Stimulated activated naive B cell treated with anti-CD40 and anti-IgM and Interleukin-4, amounts not matched to agents 10 μg/mL and 1 μg/mL and 100 μg/mL, for 72 hours (primary cell): ENCODE data around the gene FSTL4.

Experiments
- ATAC-seq, 2 donors: fragments of 150-1000 bp; cut with Tn5 transposase; replicated peaks; 2 replicates each; pipeline ENCODE4 v1.10.0; 2021; ENCODE audit warnings: moderate library complexity in 1 of 2
- DNase-seq: peaks from one replicate; pipeline ENCODE4 v3.0.0; 2021
- H3K27ac Mint-ChIP-seq: one replicate; pipeline ENCODE4 v1.8.0; 2022; ENCODE audit warnings: mild to moderate bottlenecking, mixed read lengths
- H3K27me3 Mint-ChIP-seq, 2 donors: one replicate each; pipeline ENCODE4 v1.8.0; 2022; ENCODE audit warnings: mixed read lengths in 2 of 2
- H3K36me3 Mint-ChIP-seq, 2 donors: one replicate each; pipeline ENCODE4 v1.8.0; 2022; ENCODE audit warnings: mixed read lengths in 2 of 2, mild to moderate bottlenecking in 1 of 2
- H3K4me1 Mint-ChIP-seq, 2 donors: one replicate each; pipeline ENCODE4 v1.8.0; 2022; ENCODE audit warnings: mixed read lengths in 2 of 2, mild to moderate bottlenecking in 1 of 2
- H3K4me3 Mint-ChIP-seq, 2 donors: one replicate each; pipeline ENCODE4 v1.8.0; 2022; ENCODE audit warnings: mild to moderate bottlenecking in 2 of 2, mixed read lengths in 2 of 2, moderate library complexity in 1 of 2
- H3K9me3 Mint-ChIP-seq, 2 donors: one replicate each; pipeline ENCODE4 v1.8.0; 2022; ENCODE audit warnings: mixed read lengths in 2 of 2, mild to moderate bottlenecking in 1 of 2

FSTL4 gene

DNA sequence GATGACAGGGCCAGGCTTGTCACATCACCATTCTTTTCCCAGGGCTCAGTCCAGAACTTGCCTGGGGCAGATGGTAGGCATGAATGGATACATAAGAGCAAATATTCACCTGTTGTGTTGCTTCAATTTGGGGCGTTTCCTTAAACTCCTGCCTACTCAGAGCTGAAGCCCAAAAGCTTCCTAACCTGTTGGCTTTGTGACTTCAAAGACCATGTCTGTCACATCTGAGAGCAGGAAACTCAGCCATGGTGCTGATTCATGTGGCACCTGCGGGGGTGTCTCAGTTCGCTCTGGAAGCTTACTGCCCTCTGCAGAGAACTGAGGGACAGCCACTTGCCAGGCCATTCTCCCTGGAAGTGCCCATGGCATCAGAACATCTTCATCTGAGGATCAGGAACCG, 313.9 kb downstream of the FSTL4 start:
- H3K9me3 Mint-ChIP-seq: no peaks in the 10 kb centered on the region
- H3K36me3 Mint-ChIP-seq: no peaks in the 10 kb centered on the region
- no peak overlapping the region for H3K27ac Mint-ChIP-seq
- H3K27me3 Mint-ChIP-seq: no peaks in the 10 kb centered on the region
- H3K4me3 Mint-ChIP-seq: no peak overlapping the region
- DNase-seq: no peak
- no peak for ATAC-seq
- no peaks in the 10 kb centered on the region for H3K4me1 Mint-ChIP-seq

DNA sequence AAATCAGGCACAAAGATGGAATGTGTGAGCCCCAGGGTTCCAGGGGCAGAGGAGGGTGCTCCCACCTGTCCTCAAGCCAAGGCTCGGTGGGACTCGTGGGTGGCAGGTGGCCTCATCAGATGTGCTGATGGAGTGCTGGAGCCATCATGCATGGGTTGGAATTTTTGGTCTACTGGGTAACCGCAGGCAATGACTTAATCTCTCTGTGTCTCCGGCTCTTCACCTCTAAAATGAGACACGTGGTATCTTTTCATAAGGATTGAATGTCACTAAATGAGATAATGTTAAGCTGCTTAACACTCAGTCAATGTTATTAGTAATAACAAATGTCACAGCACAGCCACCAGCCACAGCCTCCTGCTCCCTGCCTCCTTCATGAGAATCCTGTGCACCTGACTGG, 315.0 kb downstream of the FSTL4 start:
- ATAC-seq (no peak), DNase-seq (no peak)
- no peaks in the 10 kb centered on the region for H3K27me3 Mint-ChIP-seq
- H3K9me3 Mint-ChIP-seq: no peaks in the 10 kb centered on the region
- no peak overlapping the region for H3K4me3 Mint-ChIP-seq
- H3K36me3 Mint-ChIP-seq: no peaks in the 10 kb centered on the region
- H3K4me1 Mint-ChIP-seq: no peaks in the 10 kb centered on the region
- no peak overlapping the region for H3K27ac Mint-ChIP-seq

DNA sequence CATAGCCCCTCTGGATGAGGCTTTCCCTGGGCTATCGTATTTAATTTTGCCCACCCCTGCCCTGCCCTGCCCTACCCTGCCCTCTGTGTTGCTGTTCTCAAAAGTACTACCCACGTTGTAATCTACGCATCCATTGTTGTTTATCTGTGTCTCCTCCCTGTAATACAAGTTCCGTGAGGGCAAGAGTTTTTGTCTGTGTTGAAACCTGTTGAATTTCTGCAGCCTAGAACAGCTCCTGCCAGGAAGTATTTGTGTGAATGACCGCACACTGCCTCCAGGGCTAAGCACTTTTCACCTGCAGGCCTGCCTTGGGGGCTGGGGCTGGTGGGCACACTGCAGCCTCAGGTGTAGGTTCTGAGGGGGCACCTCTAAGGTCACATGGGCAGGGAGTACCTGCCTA, 315.7 kb downstream of the FSTL4 start:
- Mint-ChIP-seq H3K9me3 (no peaks in the 10 kb centered on the region), H3K4me1 (no peaks in the 10 kb centered on the region), H3K27me3 (no peaks in the 10 kb centered on the region), H3K36me3 (no peaks in the 10 kb centered on the region), H3K27ac (no peak overlapping the region), H3K4me3 (no peak overlapping the region)
- no peak for ATAC-seq
- no peak for DNase-seq

DNA sequence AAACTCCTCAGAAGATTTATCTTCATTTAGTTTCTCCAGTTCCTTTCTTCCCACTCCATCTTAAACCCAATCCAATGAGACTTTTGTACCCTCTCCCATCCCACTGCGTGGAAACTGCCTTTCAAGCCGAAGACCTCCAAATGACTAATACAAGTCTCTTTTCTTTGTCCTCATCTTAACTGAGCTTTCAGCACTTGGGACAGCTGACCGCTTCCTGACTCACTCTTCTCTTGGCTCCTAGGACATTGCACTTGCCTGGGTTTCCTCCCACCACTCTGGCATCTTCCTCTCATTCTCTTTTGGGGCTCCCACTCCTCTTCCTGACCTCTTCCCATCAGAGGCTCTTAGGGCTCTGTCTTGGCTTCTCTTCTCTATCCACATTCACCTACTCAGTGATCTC, 316.8 kb downstream of the FSTL4 start:
- no peak overlapping the region for H3K4me3 Mint-ChIP-seq
- no peaks in the 10 kb centered on the region for H3K9me3 Mint-ChIP-seq
- H3K27me3 Mint-ChIP-seq: no peaks in the 10 kb centered on the region
- DNase-seq (no peak), ATAC-seq (no peak)
- H3K4me1 Mint-ChIP-seq: no peaks in the 10 kb centered on the region
- H3K27ac Mint-ChIP-seq: no peak overlapping the region
- H3K36me3 Mint-ChIP-seq: no peaks in the 10 kb centered on the region

DNA sequence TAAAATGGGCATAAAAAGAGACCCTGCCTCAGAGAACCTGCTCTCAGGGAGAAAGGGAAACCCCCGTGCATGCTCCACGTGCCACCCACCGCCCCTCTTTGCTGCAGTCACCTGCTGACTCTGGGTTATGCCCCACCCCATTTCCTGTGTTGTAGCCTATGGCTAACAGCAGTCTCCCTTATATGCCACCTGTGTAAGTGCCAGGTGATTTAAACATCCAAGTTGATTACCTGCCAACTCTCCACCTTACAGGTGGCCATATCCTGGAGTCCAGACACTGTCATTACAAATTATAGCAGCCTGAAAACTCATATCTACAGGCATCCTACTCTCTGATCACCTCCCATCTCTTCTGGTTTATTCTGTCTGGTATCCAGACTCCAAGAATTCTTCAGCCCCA, 318.0 kb downstream of the FSTL4 start:
- no peak for DNase-seq
- no peak for ATAC-seq
- Mint-ChIP-seq H3K27me3 (no peaks in the 10 kb centered on the region), H3K36me3 (no peaks in the 10 kb centered on the region), H3K4me1 (no peaks in the 10 kb centered on the region), H3K27ac (no peak overlapping the region), H3K9me3 (no peaks in the 10 kb centered on the region), H3K4me3 (no peak overlapping the region)

DNA sequence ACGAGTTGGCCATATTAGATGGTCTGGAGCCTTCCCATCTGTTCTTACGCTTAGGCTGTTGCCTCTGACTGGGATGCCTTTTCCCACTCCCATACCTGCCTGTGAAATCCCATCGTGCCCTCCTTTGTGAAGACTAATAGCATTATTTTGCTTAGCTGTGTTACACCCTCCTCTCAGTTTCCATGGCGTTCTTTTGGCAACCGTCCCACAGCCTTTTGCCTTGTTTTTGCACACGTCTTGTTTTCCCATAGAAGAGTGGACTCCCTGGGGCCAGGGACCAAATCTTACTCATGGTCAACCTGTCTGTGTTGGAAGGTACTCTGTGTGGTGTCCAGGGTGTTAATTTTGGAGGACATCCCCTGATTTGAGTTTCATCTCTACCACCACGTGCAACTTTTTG, 318.4 kb downstream of the FSTL4 start:
- no peaks in the 10 kb centered on the region for H3K9me3 Mint-ChIP-seq

DNA sequence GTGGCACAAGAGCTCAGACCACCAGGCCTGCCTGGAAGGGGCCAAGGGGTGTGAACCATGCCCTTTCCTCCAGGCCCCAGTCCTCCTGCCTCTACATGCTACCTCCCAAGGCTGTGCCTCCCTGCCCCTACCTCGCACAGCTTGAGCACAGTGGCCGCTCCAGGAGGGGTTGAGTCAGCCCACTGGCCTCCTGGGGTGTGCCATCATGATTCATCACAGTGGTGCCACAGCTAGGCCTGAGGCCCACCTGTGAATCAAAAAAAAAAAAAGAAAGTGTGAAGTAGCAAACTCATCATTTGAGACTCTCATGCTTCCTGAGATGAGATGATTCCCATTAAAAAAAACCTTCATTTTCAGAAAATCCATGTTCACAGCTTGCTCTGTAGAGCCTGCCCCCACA, 320.0 kb downstream of the FSTL4 start:
- H3K27me3 Mint-ChIP-seq: no peaks in the 10 kb centered on the region
- peaks cover 5% of the 10 kb centered on the region in 2 donors for H3K4me1 Mint-ChIP-seq
- no peaks in the 10 kb centered on the region for H3K9me3 Mint-ChIP-seq
- no peak overlapping the region for H3K4me3 Mint-ChIP-seq
- H3K36me3 Mint-ChIP-seq: no peaks in the 10 kb centered on the region
- no peak for DNase-seq
- no peak overlapping the region for H3K27ac Mint-ChIP-seq
- no peak for ATAC-seq

More for the DNA sequence above, 318.4 kb downstream of the FSTL4 start:
- ATAC-seq (no peak), DNase-seq (no peak)
- H3K36me3 Mint-ChIP-seq: no peaks in the 10 kb centered on the region
- no peak overlapping the region for H3K27ac Mint-ChIP-seq
- no peaks in the 10 kb centered on the region for H3K4me1 Mint-ChIP-seq
- H3K4me3 Mint-ChIP-seq: no peak overlapping the region
- H3K27me3 Mint-ChIP-seq: no peaks in the 10 kb centered on the region

DNA sequence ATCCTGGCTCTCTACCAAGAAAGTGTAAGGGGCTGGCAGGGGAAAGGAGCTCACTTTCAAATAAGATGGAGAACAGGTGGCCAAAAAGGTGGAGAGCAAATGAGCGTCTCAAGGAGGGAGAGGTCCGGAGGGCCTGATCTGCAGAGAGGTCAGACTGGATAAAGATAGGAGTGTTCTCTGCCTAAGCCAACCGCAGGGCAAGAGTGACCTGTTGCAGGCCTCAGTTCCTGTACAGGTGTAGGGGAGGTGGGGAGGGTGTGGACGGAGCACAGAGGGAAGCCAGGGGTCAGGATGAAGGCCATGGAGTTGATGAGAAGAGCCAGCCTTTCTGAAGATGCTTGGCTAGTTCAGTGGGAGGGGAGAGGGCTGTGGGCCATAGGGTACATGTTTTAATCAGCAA, 320.8 kb downstream of the FSTL4 start:
- no peak overlapping the region for H3K4me3 Mint-ChIP-seq
- no peaks in the 10 kb centered on the region for H3K9me3 Mint-ChIP-seq
- ATAC-seq: no peak
- DNase-seq: no peak
- H3K4me1 Mint-ChIP-seq: peaks cover 5% of the 10 kb centered on the region in 2 donors
- no peaks in the 10 kb centered on the region for H3K27me3 Mint-ChIP-seq
- H3K36me3 Mint-ChIP-seq: no peaks in the 10 kb centered on the region
- H3K27ac Mint-ChIP-seq: no peak overlapping the region

DNA sequence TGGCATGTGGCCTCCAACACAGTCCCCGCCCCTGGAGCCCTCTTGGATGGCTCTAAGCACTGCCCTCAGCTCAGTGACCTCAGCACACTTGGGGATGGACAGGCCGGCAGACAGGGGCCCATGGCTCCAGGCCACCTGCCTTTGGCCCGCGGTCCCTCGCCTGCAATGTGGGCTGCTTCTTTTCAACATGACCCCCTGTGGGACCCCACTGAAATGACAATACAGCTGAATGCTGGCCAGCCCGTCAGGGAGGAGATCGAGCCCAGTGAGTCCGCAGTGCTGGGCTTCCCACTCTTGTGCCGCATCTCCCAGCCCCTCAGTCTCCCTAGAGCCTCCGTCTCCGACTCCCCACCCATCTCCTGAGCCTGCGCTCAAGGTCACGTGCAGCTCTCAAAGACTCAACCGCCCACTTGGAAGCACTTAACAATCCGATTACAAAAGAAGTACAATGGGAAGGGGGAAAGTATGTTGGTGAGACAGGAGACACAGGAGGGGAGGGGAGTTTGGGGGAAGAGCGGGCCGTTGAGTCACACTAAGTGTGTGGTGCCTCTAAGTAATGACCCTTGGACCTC, 321.6 kb downstream of the FSTL4 start:
- H3K27me3 Mint-ChIP-seq: no peaks in the 10 kb centered on the region
- no peak overlapping the region for H3K27ac Mint-ChIP-seq
- ATAC-seq (no peak), DNase-seq (no peak)
- H3K4me1 Mint-ChIP-seq: peaks cover 5% of the 10 kb centered on the region in 2 donors
- H3K9me3 Mint-ChIP-seq: no peaks in the 10 kb centered on the region
- H3K36me3 Mint-ChIP-seq: no peaks in the 10 kb centered on the region
- H3K4me3 Mint-ChIP-seq: no peak overlapping the region

DNA sequence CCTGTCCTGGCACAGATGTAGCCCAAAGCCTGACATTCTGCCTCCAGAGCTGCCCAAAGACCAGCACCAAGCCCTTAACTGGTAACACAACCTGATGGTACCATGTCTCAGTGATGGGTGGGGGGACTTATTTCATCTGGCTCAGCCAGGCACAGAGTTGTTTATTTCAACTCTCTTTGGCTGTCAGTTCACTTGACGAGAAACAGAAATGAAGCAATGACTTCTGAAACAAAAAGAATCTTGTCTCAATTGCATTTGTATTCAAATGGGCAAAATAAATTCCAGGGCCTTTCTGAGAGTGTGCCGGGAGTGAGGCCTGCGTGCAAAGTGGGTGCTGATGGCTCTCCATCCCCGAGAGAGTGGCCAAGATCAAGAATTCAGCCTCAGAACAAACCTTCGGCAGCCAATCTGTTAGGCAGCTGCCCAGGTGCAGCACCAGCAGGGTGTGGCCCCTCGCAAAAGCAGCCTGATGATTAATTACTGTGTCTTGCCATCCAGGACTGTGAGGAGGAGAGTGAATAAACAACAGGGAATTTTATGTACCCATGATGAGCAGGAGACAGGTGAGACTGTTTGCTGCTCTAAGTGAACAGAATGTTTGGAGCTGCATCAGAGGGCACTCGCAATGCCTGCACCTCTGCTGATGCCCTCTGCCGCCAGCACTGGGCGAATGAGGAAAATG, 322.5 kb downstream of the FSTL4 start:
- ATAC-seq (no peak), DNase-seq (no peak)
- Mint-ChIP-seq H3K36me3 (no peaks in the 10 kb centered on the region), H3K4me3 (no peak overlapping the region), H3K9me3 (no peaks in the 10 kb centered on the region), H3K27ac (no peak overlapping the region), H3K4me1 (peaks cover 5 to 7% of the 10 kb centered on the region in 2 donors), H3K27me3 (no peaks in the 10 kb centered on the region)

DNA sequence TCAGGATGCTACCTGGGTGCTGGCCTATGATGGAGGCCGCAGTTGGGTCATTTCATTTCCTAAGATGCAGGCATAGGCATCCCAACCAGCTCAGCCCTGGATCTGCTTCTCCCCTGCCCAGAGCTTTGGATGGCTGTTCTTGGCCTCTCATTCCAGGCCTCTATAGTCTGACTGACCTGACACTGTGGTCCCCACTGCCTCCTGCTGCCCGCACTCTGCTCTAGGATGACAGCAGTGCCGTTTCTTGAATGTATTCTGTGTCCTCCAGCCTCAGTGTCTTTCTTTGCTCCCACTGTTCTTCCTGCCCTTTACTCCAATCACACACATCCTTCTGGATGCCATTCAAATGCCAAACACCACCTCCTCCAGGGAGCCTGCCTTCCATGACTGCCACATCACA, 324.8 kb downstream of the FSTL4 start:
- peaks cover 5 to 7% of the 10 kb centered on the region in 2 donors for H3K4me1 Mint-ChIP-seq
- peak; percentile 11 for DNase-seq
- H3K9me3 Mint-ChIP-seq: no peaks in the 10 kb centered on the region
- H3K27me3 Mint-ChIP-seq: no peaks in the 10 kb centered on the region
- H3K4me3 Mint-ChIP-seq: no peak overlapping the region
- no peak overlapping the region for H3K27ac Mint-ChIP-seq
- no peaks in the 10 kb centered on the region for H3K36me3 Mint-ChIP-seq
- peak; percentile 73 to 76 for ATAC-seq

DNA sequence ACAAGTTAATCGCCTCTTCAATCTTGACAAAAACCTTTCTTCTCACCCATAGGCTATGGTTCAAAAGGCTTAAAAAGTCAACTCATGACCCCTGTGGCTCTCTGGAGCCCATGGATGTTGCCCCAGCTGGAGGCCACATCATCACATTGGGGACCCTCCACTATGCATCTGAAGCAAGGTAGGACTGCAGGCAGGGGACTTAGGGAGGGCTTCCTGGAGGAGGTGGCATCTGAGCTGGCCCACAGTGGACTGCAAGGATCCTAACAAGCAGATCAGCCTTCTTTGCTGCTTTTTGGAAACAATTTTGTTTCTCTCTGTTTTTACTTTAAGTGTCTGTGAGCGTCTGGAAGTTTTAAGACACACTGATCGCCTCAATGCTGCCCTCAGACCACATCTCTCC, 325.9 kb downstream of the FSTL4 start:
- Mint-ChIP-seq H3K27ac (no peak overlapping the region), H3K4me1 (peaks cover 5 to 7% of the 10 kb centered on the region in 2 donors), H3K27me3 (no peaks in the 10 kb centered on the region), H3K36me3 (no peaks in the 10 kb centered on the region), H3K9me3 (no peaks in the 10 kb centered on the region), H3K4me3 (no peak overlapping the region)
- ATAC-seq (no peak), DNase-seq (no peak)

DNA sequence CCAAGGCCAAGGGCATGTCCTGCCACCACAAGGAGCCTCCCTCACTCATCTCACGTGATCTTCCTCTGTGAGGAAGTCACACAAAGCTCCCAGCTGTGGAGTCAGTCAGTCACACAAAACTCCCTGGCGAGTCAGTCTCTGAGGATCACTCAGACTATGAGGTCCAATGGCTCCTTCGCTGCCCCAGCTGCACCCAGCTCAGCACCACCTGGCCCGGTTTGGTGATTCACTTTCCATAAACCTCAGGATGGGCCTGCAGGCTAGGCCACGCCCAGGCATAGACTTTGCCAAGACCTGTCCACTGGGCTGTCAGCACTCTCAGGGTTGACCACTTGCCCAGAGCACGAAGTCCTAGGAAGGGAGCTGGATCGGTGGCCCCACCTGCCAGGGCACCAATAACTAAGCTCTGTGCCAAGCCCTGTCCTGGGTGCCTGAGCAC, 326.7 kb downstream of the FSTL4 start:
- H3K27me3 Mint-ChIP-seq: no peaks in the 10 kb centered on the region
- DNase-seq: no peak
- ATAC-seq: peak; percentile 33 to 61

DNA sequence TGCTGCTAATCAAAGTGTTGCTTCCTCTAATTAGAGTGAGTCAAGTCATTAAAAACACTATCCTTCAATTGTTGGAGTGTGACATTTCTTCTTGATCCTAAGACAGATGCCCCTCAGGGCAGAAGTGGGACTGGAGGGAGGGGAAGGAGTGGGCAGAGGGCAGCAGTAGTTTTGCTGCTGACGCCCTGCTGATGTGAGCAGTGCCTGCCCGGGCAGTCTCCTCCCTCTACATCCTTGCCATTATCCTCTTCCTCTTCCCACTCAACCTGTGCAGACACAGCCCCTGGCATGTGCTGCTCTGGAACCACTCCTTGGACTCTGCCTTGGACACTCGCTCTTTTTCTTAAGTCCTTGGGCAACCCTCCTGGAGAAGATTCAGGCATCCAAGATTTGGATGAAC, 328.0 kb downstream of the FSTL4 start:
- H3K4me1 Mint-ChIP-seq: peaks cover 5 to 7% of the 10 kb centered on the region in 2 donors
- no peaks in the 10 kb centered on the region for H3K36me3 Mint-ChIP-seq
- H3K27ac Mint-ChIP-seq: no peak overlapping the region
- H3K27me3 Mint-ChIP-seq: no peaks in the 10 kb centered on the region
- H3K4me3 Mint-ChIP-seq: no peak overlapping the region
- no peak for ATAC-seq
- no peaks in the 10 kb centered on the region for H3K9me3 Mint-ChIP-seq
- DNase-seq: no peak

More for the DNA sequence above, 326.7 kb downstream of the FSTL4 start:
- Mint-ChIP-seq H3K9me3 (no peaks in the 10 kb centered on the region), H3K4me1 (peaks cover 5 to 7% of the 10 kb centered on the region in 2 donors), H3K36me3 (no peaks in the 10 kb centered on the region), H3K4me3 (no peak overlapping the region), H3K27ac (no peak overlapping the region)

DNA sequence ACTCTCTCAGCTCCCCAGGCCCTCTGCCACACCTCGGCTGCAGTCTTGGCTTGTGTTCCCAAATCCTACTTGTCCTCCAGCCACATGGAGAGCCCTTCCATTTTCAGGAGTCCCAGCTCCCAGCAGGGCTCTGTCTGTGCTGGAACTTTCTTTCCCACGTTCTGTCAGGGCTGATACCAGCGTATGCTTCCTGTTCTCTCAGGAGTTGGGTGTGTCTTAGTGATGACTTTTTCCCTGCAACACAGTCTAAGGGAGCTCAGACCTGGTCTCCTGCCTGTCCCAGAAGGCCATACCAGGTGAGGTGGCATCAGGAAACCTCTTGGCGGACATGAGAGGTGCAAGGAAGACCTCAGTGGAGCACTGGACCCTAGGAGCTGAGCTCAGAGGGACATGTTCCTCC, 334.0 kb downstream of the FSTL4 start:
- Mint-ChIP-seq H3K9me3 (no peaks in the 10 kb centered on the region), H3K27ac (no peak overlapping the region), H3K4me3 (no peak overlapping the region), H3K4me1 (no peaks in the 10 kb centered on the region), H3K27me3 (no peaks in the 10 kb centered on the region), H3K36me3 (no peaks in the 10 kb centered on the region)
- DNase-seq (no peak), ATAC-seq (no peak)
